GM19023 (cell line): ENCODE results near the gene CFAP206.

Source experiments
- ATAC-seq: cut with Tn5 transposase; IDR thresholded peaks from one replicate; pipeline ENCODE4 v1.9.1; 2021; ENCODE audit warnings: mild to moderate bottlenecking, moderate library complexity; ENCODE audit not compliant: unreplicated experiment

The CFAP206 gene

GRCh38 chr6:87504441-87504840 lies 96.7 kb downstream of the CFAP206 start:
- no peak for ATAC-seq
